IMR-90 (cell line): ENCODE measurements around the gene ROM1. TPM values are rescaled to one million over a fixed set of nuclear protein-coding genes. Genes with fewer than 3 reads are reported as not detected.

ENCODE experiments used
- POLR2A ChIP-seq: IDR thresholded peaks from 2 replicates; pipeline ENCODE4 v1.6.1; 2012; ENCODE audit warnings: mild to moderate bottlenecking, low read depth, low read length
- SMC3 ChIP-seq: fragments of 150-350 bp; IDR thresholded peaks from 2 replicates; pipeline ENCODE4 v1.6.1; 2016; ENCODE audit warnings: low read depth, mild to moderate bottlenecking, antibody characterized with exemption, low read length, moderate library complexity
- USF2 ChIP-seq: fragments of 150-350 bp; IDR thresholded peaks from 2 replicates; pipeline ENCODE4 v1.6.1; 2017; ENCODE audit warnings: mild to moderate bottlenecking, antibody characterized with exemption, low read length, low read depth
- polyA plus RNA-seq, 3 experiments: library from polyadenylated mRNA; depleted of rRNA; stranded (reverse); fragments of >200 nt; gene quantifications; 2 replicates each; pipeline ENCODE4 v1.2.3, GENCODE V29; 2012; ENCODE audit warnings: low replicate concordance in 1 of 3
- total RNA-seq: library from RNA; depleted of rRNA; stranded (reverse); fragments of >200 nt; gene quantifications from 2 replicates; pipeline ENCODE4 v1.2.3, GENCODE V29; 2012

Gene ROM1
- total and polyA plus RNA-seq, 2 of the 4 experiments (the other 2 are of a cell fraction), result 2.2 to 2.5 TPM

GRCh38 chr11:62645946-62646824, 33.1 kb downstream of the ROM1 start, which contains the start of gene GANAB (continued):
- TF ChIP-seq USF2 (no peak), SMC3 (no peak), POLR2A (peak; percentile 93)
